HL-60 (cell line): Measurements from ENCODE around the gene UFC1.
A peak's percentile ranks its signal among the peaks of the same experiment; 100 is the strongest.

Experiments used
- DNase-seq, 2 experiments: peaks; one replicate each; pipeline ENCODE4 v3.0.0-alpha.2; 2010 to 2020; ENCODE audit warnings: low read depth in 1 of 2, low spot score in 1 of 2
- H3K27ac ChIP-seq: fragments of 250-450 bp; sonication (Bioruptor Pico); replicated peaks from 2 replicates; pipeline ENCODE4 v1.5.1; 2020; ENCODE audit warnings: mild to moderate bottlenecking, moderate library complexity
- H3K27me3 ChIP-seq: fragments of 250-450 bp; sonication (Bioruptor Pico); 2 replicates; pipeline ENCODE4 v1.5.1; 2021; ENCODE audit warnings: mild to moderate bottlenecking, moderate library complexity; ENCODE audit not compliant: insufficient read depth, poor library complexity, severe bottlenecking
- H3K4me3 ChIP-seq: replicated peaks from 2 replicates; pipeline ENCODE4 v1.5.1; 2011; ENCODE audit warnings: mild to moderate bottlenecking, control low read depth, low read length; ENCODE audit not compliant: insufficient read depth
- GABPA ChIP-seq: IDR thresholded peaks from 2 replicates; pipeline ENCODE4 v1.6.1; 2012; ENCODE audit warnings: low read depth
- POLR2AphosphoS5 ChIP-seq: IDR thresholded peaks from 2 replicates; pipeline ENCODE4 v1.6.1; 2012; ENCODE audit warnings: low read depth
- SPI1 ChIP-seq: IDR thresholded peaks from 2 replicates; pipeline ENCODE4 v1.6.1; 2012; ENCODE audit warnings: low read depth, mild to moderate bottlenecking, borderline replicate concordance
- TF ChIP-seq, protein P1 (sequence below): IDR thresholded peaks from one replicate; pipeline ENCODE4 v1.5.1; 2011; ENCODE audit warnings: low read length, control low read depth, inconsistent platforms; ENCODE audit not compliant: insufficient read depth
- TF ChIP-seq, protein P2 (sequence below): IDR thresholded peaks from 2 replicates; pipeline ENCODE4 v1.6.1; 2012; ENCODE audit warnings: low read depth; ENCODE audit not compliant: insufficient replicate concordance

The UFC1 gene

DNA sequence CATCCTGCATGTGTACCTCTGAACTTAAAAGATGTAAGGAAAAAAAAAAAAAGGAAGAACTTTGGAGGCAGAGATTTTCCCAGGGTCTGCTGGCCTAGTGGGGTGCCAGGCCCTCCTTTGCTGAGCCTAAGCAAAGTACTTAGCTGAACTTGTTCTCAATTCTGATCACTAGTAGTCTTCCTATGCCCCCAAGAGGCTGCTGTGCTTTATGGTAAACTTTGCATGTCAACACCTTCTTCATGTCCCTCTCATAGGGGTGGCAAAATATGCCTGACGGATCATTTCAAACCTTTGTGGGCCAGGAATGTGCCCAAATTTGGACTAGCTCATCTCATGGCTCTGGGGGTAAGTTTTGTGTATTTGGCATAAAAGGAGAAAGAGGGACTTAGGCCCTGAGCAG is 4.1 kb downstream of the UFC1 start:
- TF ChIP-seq SPI1 (no peak), GABPA (no peak), POLR2AphosphoS5 (no peak)
- TF ChIP-seq, protein P1, sequence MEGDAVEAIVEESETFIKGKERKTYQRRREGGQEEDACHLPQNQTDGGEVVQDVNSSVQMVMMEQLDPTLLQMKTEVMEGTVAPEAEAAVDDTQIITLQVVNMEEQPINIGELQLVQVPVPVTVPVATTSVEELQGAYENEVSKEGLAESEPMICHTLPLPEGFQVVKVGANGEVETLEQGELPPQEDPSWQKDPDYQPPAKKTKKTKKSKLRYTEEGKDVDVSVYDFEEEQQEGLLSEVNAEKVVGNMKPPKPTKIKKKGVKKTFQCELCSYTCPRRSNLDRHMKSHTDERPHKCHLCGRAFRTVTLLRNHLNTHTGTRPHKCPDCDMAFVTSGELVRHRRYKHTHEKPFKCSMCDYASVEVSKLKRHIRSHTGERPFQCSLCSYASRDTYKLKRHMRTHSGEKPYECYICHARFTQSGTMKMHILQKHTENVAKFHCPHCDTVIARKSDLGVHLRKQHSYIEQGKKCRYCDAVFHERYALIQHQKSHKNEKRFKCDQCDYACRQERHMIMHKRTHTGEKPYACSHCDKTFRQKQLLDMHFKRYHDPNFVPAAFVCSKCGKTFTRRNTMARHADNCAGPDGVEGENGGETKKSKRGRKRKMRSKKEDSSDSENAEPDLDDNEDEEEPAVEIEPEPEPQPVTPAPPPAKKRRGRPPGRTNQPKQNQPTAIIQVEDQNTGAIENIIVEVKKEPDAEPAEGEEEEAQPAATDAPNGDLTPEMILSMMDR: no peak
- TF ChIP-seq, protein P2, sequence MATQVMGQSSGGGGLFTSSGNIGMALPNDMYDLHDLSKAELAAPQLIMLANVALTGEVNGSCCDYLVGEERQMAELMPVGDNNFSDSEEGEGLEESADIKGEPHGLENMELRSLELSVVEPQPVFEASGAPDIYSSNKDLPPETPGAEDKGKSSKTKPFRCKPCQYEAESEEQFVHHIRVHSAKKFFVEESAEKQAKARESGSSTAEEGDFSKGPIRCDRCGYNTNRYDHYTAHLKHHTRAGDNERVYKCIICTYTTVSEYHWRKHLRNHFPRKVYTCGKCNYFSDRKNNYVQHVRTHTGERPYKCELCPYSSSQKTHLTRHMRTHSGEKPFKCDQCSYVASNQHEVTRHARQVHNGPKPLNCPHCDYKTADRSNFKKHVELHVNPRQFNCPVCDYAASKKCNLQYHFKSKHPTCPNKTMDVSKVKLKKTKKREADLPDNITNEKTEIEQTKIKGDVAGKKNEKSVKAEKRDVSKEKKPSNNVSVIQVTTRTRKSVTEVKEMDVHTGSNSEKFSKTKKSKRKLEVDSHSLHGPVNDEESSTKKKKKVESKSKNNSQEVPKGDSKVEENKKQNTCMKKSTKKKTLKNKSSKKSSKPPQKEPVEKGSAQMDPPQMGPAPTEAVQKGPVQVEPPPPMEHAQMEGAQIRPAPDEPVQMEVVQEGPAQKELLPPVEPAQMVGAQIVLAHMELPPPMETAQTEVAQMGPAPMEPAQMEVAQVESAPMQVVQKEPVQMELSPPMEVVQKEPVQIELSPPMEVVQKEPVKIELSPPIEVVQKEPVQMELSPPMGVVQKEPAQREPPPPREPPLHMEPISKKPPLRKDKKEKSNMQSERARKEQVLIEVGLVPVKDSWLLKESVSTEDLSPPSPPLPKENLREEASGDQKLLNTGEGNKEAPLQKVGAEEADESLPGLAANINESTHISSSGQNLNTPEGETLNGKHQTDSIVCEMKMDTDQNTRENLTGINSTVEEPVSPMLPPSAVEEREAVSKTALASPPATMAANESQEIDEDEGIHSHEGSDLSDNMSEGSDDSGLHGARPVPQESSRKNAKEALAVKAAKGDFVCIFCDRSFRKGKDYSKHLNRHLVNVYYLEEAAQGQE: no peak
- Histone ChIP-seq H3K27ac (no peak overlapping the region), H3K27me3 (no peaks in the 10 kb centered on the region), H3K4me3 (no peak overlapping the region)
- DNase-seq: no peak

DNA sequence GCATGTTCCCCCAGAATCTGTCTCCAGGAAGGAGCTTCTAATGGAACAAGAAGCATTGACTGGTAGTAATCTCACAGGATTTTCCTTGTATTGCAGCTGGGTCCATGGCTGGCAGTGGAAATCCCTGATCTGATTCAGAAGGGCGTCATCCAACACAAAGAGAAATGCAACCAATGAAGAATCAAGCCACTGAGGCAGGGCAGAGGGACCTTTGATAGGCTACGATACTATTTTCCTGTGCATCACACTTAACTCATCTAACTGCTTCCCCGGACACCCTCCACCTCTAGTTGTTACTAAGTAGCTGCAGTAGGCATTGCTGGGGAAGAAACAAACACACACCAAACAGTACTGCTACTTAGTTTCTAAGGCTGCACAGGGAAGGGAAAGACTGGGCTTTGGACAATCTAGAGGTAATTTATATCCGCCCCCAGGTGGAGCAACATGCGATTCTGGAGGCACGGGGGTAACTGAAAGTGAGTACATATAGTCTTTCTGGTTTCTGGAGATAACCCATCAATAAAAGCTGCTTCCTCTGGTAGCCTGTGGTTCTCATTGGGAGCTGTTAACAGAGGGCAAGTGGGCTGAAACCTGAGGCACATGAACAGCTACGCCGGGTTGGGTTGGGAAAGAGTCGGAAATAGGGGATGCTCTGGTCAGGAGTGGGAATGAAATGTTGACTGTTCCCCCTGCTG is 4.7 kb downstream of the UFC1 start:
- no peak for DNase-seq
- Histone ChIP-seq H3K4me3 (no peak overlapping the region), H3K27me3 (no peaks in the 10 kb centered on the region), H3K27ac (peak overlapping the region; percentile 90)
- TF ChIP-seq POLR2AphosphoS5 (no peak), GABPA (no peak), SPI1 (no peak)
- TF ChIP-seq, protein P2: no peak
- TF ChIP-seq, protein P1: no peak

DNA sequence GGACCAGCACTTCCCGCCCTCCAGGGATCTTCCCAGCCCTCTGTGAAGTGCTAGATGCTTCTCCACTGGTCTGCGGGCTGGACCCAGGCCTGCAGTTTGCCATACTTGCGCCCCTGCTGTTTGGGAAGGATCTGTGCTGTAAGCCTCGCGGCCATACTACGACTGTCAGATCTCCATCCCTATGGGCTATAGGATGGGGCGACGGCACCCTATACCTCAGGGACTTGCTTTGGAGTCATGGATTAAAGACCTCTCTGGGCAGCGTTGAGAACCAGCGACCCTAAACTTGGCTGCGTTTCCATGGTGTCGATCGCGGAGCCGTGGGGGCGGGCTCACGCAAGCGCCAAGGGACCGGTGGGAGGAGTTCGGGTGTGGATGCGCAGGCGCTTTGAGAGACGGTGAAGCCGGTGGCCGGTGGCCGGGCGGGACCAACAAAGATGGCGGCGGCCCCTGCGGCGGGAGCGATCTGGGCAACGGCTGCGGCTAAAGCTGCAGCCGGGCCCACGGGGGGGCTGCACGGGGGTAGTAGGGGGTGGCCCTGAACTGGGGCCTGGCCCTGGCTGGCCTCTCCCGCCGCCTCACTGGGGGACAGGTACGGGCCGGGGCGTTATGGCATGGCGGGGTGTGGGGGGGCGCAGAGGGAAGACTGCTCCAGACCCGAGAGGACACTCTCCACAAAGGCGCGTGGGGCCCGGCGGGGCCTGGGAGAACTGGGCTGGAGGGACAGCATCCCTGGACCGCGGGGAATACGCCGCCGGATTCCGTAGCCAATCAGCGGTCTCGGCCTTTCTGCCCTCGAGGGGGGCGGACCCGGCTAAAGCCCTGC is 5.5 kb downstream of the UFC1 start, which contains the start of gene USP21:
Gene USP21 (plus strand): TSS at position 414 of the 826 bp plus-strand sequence. CDS start 1,141 bp downstream, outside the sequence.
- H3K27ac ChIP-seq: peak within 1 kb of the TSS; percentile 90
- TF ChIP-seq GABPA (no peak), POLR2AphosphoS5 (peak; percentile 73), SPI1 (no peak)
- TF ChIP-seq, protein P1: peak; percentile 25
- TF ChIP-seq, protein P2: peak; percentile 70
- DNase-seq: peak; percentile 76 to 89
- H3K27me3 ChIP-seq: no peaks in the 10 kb centered on the region
- peak within 1 kb of the TSS; percentile 88 for H3K4me3 ChIP-seq
